Measurements from ENCODE around the gene GPR35.

GPR35 gene

GRCh38 chr2:240663546-240664190 is 38.4 kb downstream of the GPR35 start:
- no peak for TF ChIP-seq CTCF (IDR thresholded peaks at IDR 0.05; ENCODE audit: low read depth, low read length)
- TF ChIP-seq EZH2phosphoT487 (IDR thresholded peaks at IDR 0.05; ENCODE audit: low read depth) = no peak
- no peak overlapping the region for H3K4me3 ChIP-seq (ENCODE audit: low read length)
- no peak overlapping the region for H3K9ac ChIP-seq (ENCODE audit: low read length)
- no peak overlapping the region for H3K27ac ChIP-seq (ENCODE audit: low read length)
- no peak overlapping the region for H3K4me2 ChIP-seq (ENCODE audit: low read length)
- peaks cover 6% of the 10 kb centered on the region for H3K27me3 ChIP-seq (ENCODE audit: low read depth, low read length)
- no peaks in the 10 kb centered on the region for H4K20me1 ChIP-seq (ENCODE audit: insufficient read depth, low read length)
- H2AFZ ChIP-seq (ENCODE audit: low read depth, low read length) = no peak overlapping the region
- no peaks in the 10 kb centered on the region for H3K9me3 ChIP-seq (ENCODE audit: insufficient read depth, low read length)
- H3K4me1 ChIP-seq (ENCODE audit: low read length) = no peaks in the 10 kb centered on the region
- no peaks in the 10 kb centered on the region for H3K79me2 ChIP-seq (ENCODE audit: low read length)
- H3K36me3 ChIP-seq (replicated peaks; ENCODE audit: low read depth, low read length) = no peaks in the 10 kb centered on the region

GRCh38 chr2:240664622-240665021 is 39.3 kb downstream of the GPR35 start:
- Histone ChIP-seq H3K36me3 (replicated peaks; ENCODE audit: low read depth, low read length) (no peaks in the 10 kb centered on the region), H4K20me1 (ENCODE audit: insufficient read depth, low read length) (no peaks in the 10 kb centered on the region)
- no peak for TF ChIP-seq EZH2phosphoT487 (IDR thresholded peaks at IDR 0.05; ENCODE audit: low read depth)

GRCh38 chr2:240670402-240670801 is 45.1 kb downstream of the GPR35 start:
- TF ChIP-seq CTCF (IDR thresholded peaks at IDR 0.05; ENCODE audit: low read depth, low read length) (no peak), EZH2phosphoT487 (IDR thresholded peaks at IDR 0.05; ENCODE audit: low read depth) (no peak)
- H3K27me3 ChIP-seq (ENCODE audit: low read depth, low read length) = no peaks in the 10 kb centered on the region; the same call in 1 of the 2 replicates
- no peaks in the 10 kb centered on the region for H3K79me2 ChIP-seq (ENCODE audit: low read length)
- H3K4me3 ChIP-seq (ENCODE audit: low read length) = no peak overlapping the region
- H3K9ac ChIP-seq (ENCODE audit: low read length) = no peak overlapping the region
- H3K27ac ChIP-seq (ENCODE audit: low read length) = no peak overlapping the region
- no peak overlapping the region for H2AFZ ChIP-seq (ENCODE audit: low read depth, low read length)
- no peaks in the 10 kb centered on the region for H4K20me1 ChIP-seq (ENCODE audit: insufficient read depth, low read length)
- H3K4me2 ChIP-seq (ENCODE audit: low read length) = no peak overlapping the region
- H3K4me1 ChIP-seq (ENCODE audit: low read length) = no peaks in the 10 kb centered on the region
- H3K36me3 ChIP-seq (replicated peaks; ENCODE audit: low read depth, low read length) = no peaks in the 10 kb centered on the region
- no peaks in the 10 kb centered on the region for H3K9me3 ChIP-seq (ENCODE audit: insufficient read depth, low read length)

More at GRCh38 chr2:240664622-240665021, 39.3 kb downstream of the GPR35 start:
- Histone ChIP-seq H3K4me2 (ENCODE audit: low read length) (no peak overlapping the region), H3K27ac (ENCODE audit: low read length) (no peak overlapping the region), H3K4me3 (ENCODE audit: low read length) (no peak overlapping the region), H3K9me3 (ENCODE audit: insufficient read depth, low read length) (no peaks in the 10 kb centered on the region), H3K79me2 (ENCODE audit: low read length) (no peaks in the 10 kb centered on the region), H3K27me3 (ENCODE audit: low read depth, low read length) (no peaks in the 10 kb centered on the region; the same call in none of the 2 replicates), H3K4me1 (ENCODE audit: low read length) (no peaks in the 10 kb centered on the region), H2AFZ (ENCODE audit: low read depth, low read length) (no peak overlapping the region), H3K9ac (ENCODE audit: low read length) (no peak overlapping the region)

GRCh38 chr2:240670950-240671349 is 45.7 kb downstream of the GPR35 start:
- Histone ChIP-seq H3K79me2 (ENCODE audit: low read length) (no peaks in the 10 kb centered on the region), H2AFZ (ENCODE audit: low read depth, low read length) (no peak overlapping the region), H4K20me1 (ENCODE audit: insufficient read depth, low read length) (no peaks in the 10 kb centered on the region), H3K4me1 (ENCODE audit: low read length) (no peaks in the 10 kb centered on the region), H3K36me3 (replicated peaks; ENCODE audit: low read depth, low read length) (no peaks in the 10 kb centered on the region), H3K27ac (ENCODE audit: low read length) (no peak overlapping the region), H3K27me3 (ENCODE audit: low read depth, low read length) (no peaks in the 10 kb centered on the region; the same call in 1 of the 2 replicates), H3K9ac (ENCODE audit: low read length) (no peak overlapping the region), H3K4me3 (ENCODE audit: low read length) (no peak overlapping the region), H3K4me2 (ENCODE audit: low read length) (no peak overlapping the region), H3K9me3 (ENCODE audit: insufficient read depth, low read length) (no peaks in the 10 kb centered on the region)
- TF ChIP-seq CTCF (IDR thresholded peaks at IDR 0.05; ENCODE audit: low read depth, low read length) (no peak), EZH2phosphoT487 (IDR thresholded peaks at IDR 0.05; ENCODE audit: low read depth) (no peak)

Measured in OCI-LY3 (cell line).